IMR-90 (cell line): ENCODE measurements around the gene EIF1. TPM values are rescaled to one million over a fixed set of nuclear protein-coding genes. Genes with fewer than 3 reads are reported as not detected.

ENCODE experiments used
- ATAC-seq: fragments of 200-7000 bp; cut with Tn5 transposase; 2 replicates; pipeline ENCODE4 v1.9.1; 2020; ENCODE audit warnings: low read depth, mild to moderate bottlenecking, moderate library complexity
- BruUV-seq: library from RNA; stranded (reverse); fragments of 400-500 nt; replicated peaks from 2 replicates; lab custom pipeline; 2021; lab: Mats Ljungman, UMichigan
- CTCF ChIA-PET: fragments of 300-600 bp; formaldehyde crosslinking; extraction: SDS; loops from one replicate; lab custom pipeline; 2021; ENCODE audit warnings: antibody characterized with exemption; lab: Yijun Ruan, JAX
- POLR2A ChIA-PET: fragments of 300-600 bp; sonication (Branson Sonifier 250); formaldehyde crosslinking; loops from one replicate; lab custom pipeline; 2022; ENCODE audit warnings: antibody characterized with exemption; ENCODE audit not compliant: unreplicated experiment; lab: Charles Lee
- DNase-seq: peaks from one replicate; pipeline ENCODE4 v3.0.0; 2013
- H2AFZ ChIP-seq: replicated peaks from 2 replicates; pipeline ENCODE3; 2013; ENCODE audit warnings: low read length, mild to moderate bottlenecking; ENCODE audit not compliant: poor library complexity
- H2AK5ac ChIP-seq: 2 replicates; pipeline ENCODE4 v1.6.1; 2013; ENCODE audit warnings: low read depth, low read length, inconsistent platforms
- H2AK9ac ChIP-seq: replicated peaks from 2 replicates; pipeline ENCODE3; 2013; ENCODE audit warnings: mild to moderate bottlenecking, low read depth, low read length, moderate library complexity; ENCODE audit not compliant: poor library complexity
- H2BK120ac ChIP-seq: 2 replicates; pipeline ENCODE4 v1.6.1; 2013; ENCODE audit warnings: low read depth, low read length, inconsistent platforms
- H2BK15ac ChIP-seq: 3 replicates; pipeline ENCODE4 v1.6.1; 2013; ENCODE audit warnings: low read depth, low read length, inconsistent platforms
- H2BK20ac ChIP-seq: 2 replicates; pipeline ENCODE4 v1.6.1; 2013; ENCODE audit warnings: low read depth, mild to moderate bottlenecking, inconsistent platforms, low read length, moderate library complexity
- H2BK5ac ChIP-seq: 2 replicates; pipeline ENCODE4 v1.6.1; 2013; ENCODE audit warnings: mild to moderate bottlenecking, low read depth, low read length, inconsistent platforms; ENCODE audit not compliant: poor library complexity, severe bottlenecking
- H3K14ac ChIP-seq: replicated peaks from 2 replicates; pipeline ENCODE4 v1.6.1; 2013; ENCODE audit warnings: low read depth, low read length, inconsistent platforms
- H3K18ac ChIP-seq: 2 replicates; pipeline ENCODE4 v1.6.1; 2013; ENCODE audit warnings: low read depth, low read length, control low read depth
- H3K23ac ChIP-seq: 2 replicates; pipeline ENCODE4 v1.6.1; 2013; ENCODE audit warnings: low read depth, low read length, inconsistent platforms
- H3K27ac ChIP-seq: 2 replicates; pipeline ENCODE4 v1.5.1; 2013; ENCODE audit warnings: mild to moderate bottlenecking, control low read depth, low read length; ENCODE audit not compliant: insufficient read depth
- H3K27me3 ChIP-seq: 2 replicates; pipeline ENCODE4 v1.6.1; 2013; ENCODE audit warnings: low read length; ENCODE audit not compliant: control insufficient read depth, insufficient read depth
- H3K36me3 ChIP-seq: 2 replicates; pipeline ENCODE4 v1.6.1; 2013; ENCODE audit warnings: low read length, mixed read lengths; ENCODE audit not compliant: control insufficient read depth, insufficient read depth
- H3K4ac ChIP-seq: 2 replicates; pipeline ENCODE4 v1.6.1; 2013; ENCODE audit warnings: low read depth, low read length, inconsistent platforms
- H3K4me1 ChIP-seq: 2 replicates; pipeline ENCODE4 v1.6.1; 2013; ENCODE audit warnings: low read length, mixed read lengths; ENCODE audit not compliant: control insufficient read depth, insufficient read depth
- H3K4me2 ChIP-seq: 2 replicates; pipeline ENCODE4 v1.6.1; 2013; ENCODE audit warnings: low read depth, mild to moderate bottlenecking, control low read depth, low read length, moderate library complexity
- H3K4me3 ChIP-seq: 2 replicates; pipeline ENCODE4 v1.5.1; 2013; ENCODE audit warnings: low read depth, mild to moderate bottlenecking, control low read depth, low read length, moderate library complexity; ENCODE audit not compliant: insufficient read depth
- H3K56ac ChIP-seq: 2 replicates; pipeline ENCODE4 v1.6.1; 2013; ENCODE audit warnings: low read length, inconsistent platforms; ENCODE audit not compliant: insufficient read depth; ENCODE audit errors: extremely low read depth
- H3K79me1 ChIP-seq, 2 experiments: 2 replicates each; pipeline ENCODE4 v1.6.1; 2013; ENCODE audit warnings: low read length in 2 of 2, inconsistent platforms in 1 of 2, low read depth in 1 of 2
- H3K9ac ChIP-seq: 2 replicates; pipeline ENCODE4 v1.6.1; 2013; ENCODE audit warnings: low read depth, low read length, control low read depth
- H3K9me1 ChIP-seq: 2 replicates; pipeline ENCODE4 v1.6.1; 2013; ENCODE audit warnings: low read length, inconsistent platforms; ENCODE audit not compliant: insufficient read depth
- H3K9me3 ChIP-seq: 2 replicates; pipeline ENCODE4 v1.6.1; 2013; ENCODE audit warnings: low read length; ENCODE audit not compliant: control insufficient read depth, insufficient read depth
- H4K20me1 ChIP-seq: 2 replicates; pipeline ENCODE4 v1.6.1; 2013; ENCODE audit warnings: low read length, inconsistent platforms; ENCODE audit not compliant: insufficient read depth
- H4K5ac ChIP-seq: 2 replicates; pipeline ENCODE4 v1.6.1; 2013; ENCODE audit warnings: mild to moderate bottlenecking, low read depth, low read length, control low read depth
- H4K8ac ChIP-seq, 2 experiments: 2 replicates each; pipeline ENCODE4 v1.6.1; 2013; ENCODE audit warnings: low read depth in 2 of 2, low read length in 2 of 2, control low read depth in 1 of 2, inconsistent platforms in 1 of 2
- H4K91ac ChIP-seq: 2 replicates; pipeline ENCODE4 v1.6.1; 2013; ENCODE audit warnings: low read depth, low read length, inconsistent platforms; ENCODE audit not compliant: insufficient read depth
- BHLHE40 ChIP-seq: fragments of 150-350 bp; IDR thresholded peaks from 2 replicates; pipeline ENCODE4 v1.6.1; 2016; ENCODE audit warnings: mild to moderate bottlenecking, low read depth, low read length
- CHD1 ChIP-seq: IDR thresholded peaks from 2 replicates; pipeline ENCODE4 v1.6.1; 2012; ENCODE audit warnings: low read depth, low read length, improper control_type of control experiment
- CTCF ChIP-seq: conservative IDR thresholded peaks from 2 replicates; pipeline ENCODE4 v1.5.1; 2012; ENCODE audit warnings: mild to moderate bottlenecking, low read depth, low read length, improper control_type of control experiment
- ELK1 ChIP-seq: fragments of 150-350 bp; IDR thresholded peaks from 2 replicates; pipeline ENCODE4 v1.6.1; 2016; ENCODE audit warnings: low read depth, mild to moderate bottlenecking, low read length, moderate library complexity, borderline replicate concordance
- FOS ChIP-seq: fragments of 150-350 bp; IDR thresholded peaks from 2 replicates; pipeline ENCODE4 v1.6.1; 2016; ENCODE audit warnings: low read depth, low read length
- MAFK ChIP-seq: IDR thresholded peaks from 2 replicates; pipeline ENCODE4 v1.6.1; 2012; ENCODE audit warnings: low read depth, low read length, improper control_type of control experiment
- MAZ ChIP-seq: IDR thresholded peaks from 2 replicates; pipeline ENCODE4 v1.6.1; 2012; ENCODE audit warnings: low read depth, mild to moderate bottlenecking, low read length, improper control_type of control experiment, moderate library complexity, borderline replicate concordance
- MXI1 ChIP-seq: IDR thresholded peaks from 2 replicates; pipeline ENCODE4 v1.6.1; 2012; ENCODE audit warnings: low read depth, mild to moderate bottlenecking, low read length, moderate library complexity, borderline replicate concordance
- NFE2L2 ChIP-seq: fragments of 150-350 bp; IDR thresholded peaks from 2 replicates; pipeline ENCODE4 v1.6.1; 2016; ENCODE audit warnings: low read depth, mild to moderate bottlenecking, low read length
- RAD21 ChIP-seq: IDR thresholded peaks from 2 replicates; pipeline ENCODE4 v1.6.1; 2012; ENCODE audit warnings: low read length, improper control_type of control experiment
- RCOR1 ChIP-seq: IDR thresholded peaks from 2 replicates; pipeline ENCODE4 v1.6.1; 2012; ENCODE audit warnings: mild to moderate bottlenecking, low read length, improper control_type of control experiment; ENCODE audit not compliant: insufficient replicate concordance
- SMC3 ChIP-seq: fragments of 150-350 bp; IDR thresholded peaks from 2 replicates; pipeline ENCODE4 v1.6.1; 2016; ENCODE audit warnings: low read depth, mild to moderate bottlenecking, antibody characterized with exemption, low read length, moderate library complexity
- USF2 ChIP-seq: fragments of 150-350 bp; IDR thresholded peaks from 2 replicates; pipeline ENCODE4 v1.6.1; 2017; ENCODE audit warnings: mild to moderate bottlenecking, antibody characterized with exemption, low read length, low read depth
- WGBS, 2 experiments: methylation state at CpG; one replicate each; pipeline versions ENCODE4 v1.1.5 to v1.1.7; 2013; ENCODE audit warnings: missing lambda C conversion rate in 2 of 2; ENCODE audit not compliant: insufficient read length in 1 of 2; ENCODE audit errors: extremely low coverage in 2 of 2; 5-methylcytosine and 5-hydroxymethylcytosine counted together
- dilution Hi-C: fragments of 300-500 bp; cut with HindIII; formaldehyde crosslinking; loops from one replicate; pipeline ENCODE4 v1.14.3; 2018; ENCODE audit warnings: low sequenced_read_pairs; ENCODE audit not compliant: unreplicated experiment
- in situ Hi-C: fragments of 300-500 bp; cut with MboI; formaldehyde crosslinking; loops from 3 replicates; pipeline ENCODE4 v1.14.3; 2019; ENCODE audit warnings: low sequenced_read_pairs, inconsistent platforms, mixed read lengths
- intact Hi-C: fragments of 100-400 bp; cut with micrococcal nuclease; formaldehyde crosslinking; loops from 2 replicates; pipeline ENCODE4 v1.10.0; 2022
- polyA plus RNA-seq, 3 experiments: library from polyadenylated mRNA; depleted of rRNA; stranded (reverse); fragments of >200 nt; gene quantifications; 2 replicates each; pipeline ENCODE4 v1.2.3, GENCODE V29; 2012; ENCODE audit warnings: low replicate concordance in 1 of 3
- total RNA-seq: library from RNA; depleted of rRNA; stranded (reverse); fragments of >200 nt; gene quantifications from 2 replicates; pipeline ENCODE4 v1.2.3, GENCODE V29; 2012

EIF1 gene
- total and polyA plus RNA-seq, 2 of the 4 experiments (the other 2 are of a cell fraction), result 89.4 to 381 TPM

DNA sequence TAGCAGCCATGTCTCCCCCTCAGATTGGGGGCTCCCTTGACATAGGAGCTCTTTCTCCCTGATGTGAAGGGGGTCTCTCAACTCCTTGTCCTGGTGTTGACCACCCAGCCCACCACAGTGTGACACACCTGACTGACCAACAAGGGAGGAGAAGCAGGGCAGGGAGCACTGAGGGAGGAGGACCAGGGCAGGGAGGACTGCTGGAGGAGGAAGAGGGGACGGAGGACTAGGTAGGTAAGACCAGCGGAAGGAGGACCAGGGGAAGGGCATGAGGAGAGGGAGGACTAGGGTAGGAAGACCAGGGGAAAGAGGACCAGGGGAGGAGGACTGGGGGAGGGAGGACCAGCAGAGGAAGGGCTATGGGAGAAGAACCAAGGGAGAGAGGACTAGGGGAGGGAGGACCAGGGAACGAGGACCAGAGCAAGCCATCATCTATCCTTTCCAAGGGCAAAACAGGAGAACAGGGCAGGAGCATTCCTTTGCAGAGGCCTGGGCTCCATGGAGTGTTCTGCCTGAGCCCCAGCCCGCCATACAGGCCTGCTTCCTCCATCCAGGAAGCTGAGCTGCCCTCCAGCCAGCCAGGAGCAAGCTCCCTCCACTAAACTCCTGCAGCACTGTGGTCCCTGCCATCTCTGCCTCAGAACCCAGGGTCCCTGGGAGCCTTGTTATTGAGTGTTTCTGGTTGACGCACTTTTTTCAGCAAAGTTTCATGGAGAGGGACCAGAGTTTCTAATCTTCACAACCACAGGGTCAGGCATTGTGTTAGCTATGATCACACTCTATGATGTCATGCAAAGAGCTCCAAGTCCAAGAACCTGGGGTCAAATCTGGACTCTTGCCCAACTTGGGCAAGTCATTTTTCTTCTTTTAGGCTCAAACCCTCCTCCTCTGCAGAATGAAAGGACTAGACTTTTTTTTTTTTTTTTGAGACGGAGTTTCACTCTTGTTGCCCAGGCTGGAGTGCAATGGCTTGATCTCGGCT, 48.9 kb upstream of the EIF1 start:
- no peak for TF ChIP-seq CHD1
- no peak for TF ChIP-seq CTCF
- TF ChIP-seq NFE2L2, result no peak
- no peak for TF ChIP-seq BHLHE40
- TF ChIP-seq ELK1, result no peak
- TF ChIP-seq MAZ, result no peak
- no peak for TF ChIP-seq USF2
- no peak for TF ChIP-seq MXI1
- no peak for TF ChIP-seq RCOR1
- no peak for TF ChIP-seq RAD21
- TF ChIP-seq FOS, result no peak
- no peak for TF ChIP-seq MAFK
- no peak for TF ChIP-seq SMC3
- Histone ChIP-seq H3K4me1 (peaks cover 3% of the 10 kb centered on the region; the same call in 1 of the 2 replicates), H2BK20ac (no peak overlapping the region), H3K56ac (no peak overlapping the region), H3K9me1 (no peaks in the 10 kb centered on the region), H3K18ac (no peak overlapping the region), H2BK120ac (no peak overlapping the region), H3K79me1 (no peaks in the 10 kb centered on the region), H2AK5ac (no peak overlapping the region), H3K4ac (no peak overlapping the region), H3K14ac (no peak overlapping the region), H3K27ac (no peak overlapping the region), H4K91ac (no peak overlapping the region), H4K8ac (no peak overlapping the region), H3K36me3 (no peaks in the 10 kb centered on the region), H4K5ac (no peak overlapping the region), H2AFZ (no peak overlapping the region), H3K4me3 (no peak overlapping the region), H3K9ac (no peak overlapping the region), H2AK9ac (no peak overlapping the region), H3K9me3 (no peaks in the 10 kb centered on the region), H3K4me2 (no peak overlapping the region), H4K20me1 (no peaks in the 10 kb centered on the region), H3K27me3 (peaks cover 14% of the 10 kb centered on the region), H3K23ac (no peak overlapping the region), H2BK5ac (no peak overlapping the region), H2BK15ac (no peak overlapping the region)
- ChIA-PET CTCF (interaction anchor here (0.8 to 1.2 kb wide), 2 partner anchors 21 to 90 kb away, joined by 3 read pairs; no protein-coding TSS in a partner anchor), POLR2A (no interaction called here)
- BruUV-seq, result no TSS peak
- ATAC-seq (no peak), DNase-seq (peak; percentile 19)
- intact Hi-C loops, result no loop called here
- no CpG with 5 or more reads among the region's 7 CpGs for WGBS, 2 experiments
- dilution Hi-C loops, result no loop called here
- in situ Hi-C loops, result no loop called here
